ENCODE measurements around the gene PDGFA. TPM values are rescaled to one million over a fixed set of nuclear protein-coding genes. Genes with fewer than 3 reads are reported as not detected.

PDGFA gene
- total RNA-seq, 2 donors from 2014 or later, result 10.0 to 16.0 TPM

Other genes starting within 250 kb of the PDGFA start
- gene FOXL3, start 229.7 kb downstream of the PDGFA start, total RNA-seq, result not detected
- gene DNAAF5, start 206.9 kb upstream of the PDGFA start, total RNA-seq, result 10 to 100 TPM; 12.0 to 15.9 TPM
- 10 to 100 TPM; 33.6 to 43.5 TPM for gene PRKAR1B, start 207.4 kb upstream of the PDGFA start, total RNA-seq

Measured in activated T-cell treated with anti-CD3 and anti-CD28 coated beads, Interleukin-2, amount 50 U/mL, for 72 hours (primary cell).